SK-N-SH treated with all-trans-retinoic acid at 6 μM for 48 hours (cell line): ENCODE results near the gene WTAP.

Experiments used
- ATAC-seq: fragments of 200-7000 bp; cut with Tn5 transposase; 3 replicates; pipeline ENCODE4 v1.9.1; 2020; ENCODE audit warnings: mild to moderate bottlenecking, moderate library complexity
- ARNTL ChIP-seq: fragments of 450-650 bp; formaldehyde crosslinking; IDR thresholded peaks from 2 replicates; pipeline ENCODE4 v1.5.0; 2020; ENCODE audit warnings: low read depth, mild to moderate bottlenecking, moderate library complexity, borderline replicate concordance
- BACH2 ChIP-seq: fragments of 250-450 bp; sonication (Bioruptor Pico); IDR thresholded peaks from 2 replicates; pipeline ENCODE4 v1.9.0; 2021; ENCODE audit warnings: mild to moderate bottlenecking, borderline replicate concordance
- CSDC2 ChIP-seq: fragments of 250-450 bp; sonication (Bioruptor Pico); IDR thresholded peaks from 2 replicates; pipeline ENCODE4 v1.5.0; 2020; ENCODE audit warnings: mild to moderate bottlenecking, moderate library complexity
- CSRNP3 ChIP-seq: fragments of 250-450 bp; sonication (Bioruptor Pico); IDR thresholded peaks from 2 replicates; pipeline ENCODE4 v1.5.1; 2021; ENCODE audit warnings: mild to moderate bottlenecking, moderate library complexity
- ESRRG ChIP-seq: fragments of 250-450 bp; sonication (Bioruptor Pico); IDR thresholded peaks from 2 replicates; pipeline ENCODE4 v1.6.1; 2021; ENCODE audit warnings: mild to moderate bottlenecking
- ISL1 ChIP-seq: fragments of 250-450 bp; sonication (Bioruptor Pico); IDR thresholded peaks from 2 replicates; pipeline ENCODE4 v2.1.2; 2022; ENCODE audit warnings: mild to moderate bottlenecking, moderate library complexity
- PATZ1 ChIP-seq: fragments of 250-450 bp; sonication (Bioruptor Pico); IDR thresholded peaks from 2 replicates; pipeline ENCODE4 v1.8.0; 2020; ENCODE audit warnings: mild to moderate bottlenecking, moderate library complexity, borderline replicate concordance
- PPARA ChIP-seq: fragments of 250-450 bp; sonication (Bioruptor Pico); IDR thresholded peaks from 2 replicates; pipeline ENCODE4 v1.5.0; 2020; ENCODE audit warnings: mild to moderate bottlenecking, borderline replicate concordance
- RARB ChIP-seq: fragments of 250-450 bp; sonication (Bioruptor Pico); IDR thresholded peaks from 2 replicates; pipeline ENCODE4 v1.8.0; 2021; ENCODE audit warnings: mild to moderate bottlenecking, moderate library complexity
- SNAI2 ChIP-seq: fragments of 250-450 bp; sonication (Bioruptor Pico); IDR thresholded peaks from 2 replicates; pipeline ENCODE4 v1.5.0; 2020; ENCODE audit warnings: mild to moderate bottlenecking, moderate library complexity
- TCF4 ChIP-seq: fragments of 250-450 bp; sonication (Bioruptor Pico); IDR thresholded peaks from 2 replicates; pipeline ENCODE4 v1.8.0; 2021; ENCODE audit warnings: mild to moderate bottlenecking, moderate library complexity, borderline replicate concordance
- TOX ChIP-seq: fragments of 250-450 bp; sonication (Bioruptor Pico); IDR thresholded peaks from 2 replicates; pipeline ENCODE4 v1.8.0; 2021; ENCODE audit warnings: mild to moderate bottlenecking, moderate library complexity, borderline replicate concordance
- ZC3H10 ChIP-seq: fragments of 250-450 bp; sonication (Bioruptor Pico); IDR thresholded peaks from 2 replicates; pipeline ENCODE4 v1.5.1; 2021; ENCODE audit warnings: mild to moderate bottlenecking, moderate library complexity
- ZFP3 ChIP-seq: fragments of 250-450 bp; sonication (Bioruptor Pico); IDR thresholded peaks from 2 replicates; pipeline ENCODE4 v1.5.0; 2020; ENCODE audit warnings: mild to moderate bottlenecking, moderate library complexity
- ZNF565 ChIP-seq: fragments of 450-650 bp; formaldehyde crosslinking; conservative IDR thresholded peaks from 2 replicates; pipeline ENCODE4 v1.5.0; 2020; ENCODE audit warnings: low read depth, mild to moderate bottlenecking, moderate library complexity
- ZNF70 ChIP-seq: fragments of 450-650 bp; formaldehyde crosslinking; IDR thresholded peaks from 2 replicates; pipeline ENCODE4 v1.5.0; 2020; ENCODE audit warnings: mild to moderate bottlenecking, moderate library complexity
- TF ChIP-seq, protein P1 (sequence below): fragments of 250-450 bp; sonication (Bioruptor Pico); IDR thresholded peaks from 2 replicates; pipeline ENCODE4 v1.5.0; 2020; ENCODE audit warnings: mild to moderate bottlenecking, moderate library complexity
- TF ChIP-seq, protein P2 (sequence below): fragments of 250-450 bp; sonication (Bioruptor Pico); IDR thresholded peaks from 2 replicates; pipeline ENCODE4 v1.5.1; 2020; ENCODE audit warnings: low read depth, mild to moderate bottlenecking, moderate library complexity
- TF ChIP-seq, protein P3 (sequence below): fragments of 250-450 bp; sonication (Bioruptor Pico); IDR thresholded peaks from 2 replicates; pipeline ENCODE4 v1.8.0; 2021; ENCODE audit warnings: low read depth, mild to moderate bottlenecking, moderate library complexity, borderline replicate concordance

The WTAP gene

DNA sequence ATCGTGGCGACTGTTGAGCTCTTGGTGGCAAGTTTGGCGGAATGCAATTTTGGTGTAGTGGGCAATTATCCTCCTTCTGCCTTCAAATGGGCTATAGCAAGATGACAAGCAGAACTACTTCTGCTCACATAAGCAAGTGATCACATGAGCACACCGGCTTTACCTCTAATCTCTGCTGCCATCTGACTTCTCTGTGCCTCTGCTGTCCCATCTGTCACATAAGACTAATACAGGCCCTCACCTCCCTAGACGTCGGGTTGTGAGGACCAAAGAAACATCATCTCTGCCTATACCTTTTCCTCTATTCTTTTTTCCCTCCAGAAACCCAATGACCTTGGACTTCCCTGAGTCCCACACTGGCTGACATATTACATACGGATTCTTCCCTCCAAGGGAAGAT lies 13.3 kb upstream of the WTAP start (continued):
- TF ChIP-seq, protein P1, sequence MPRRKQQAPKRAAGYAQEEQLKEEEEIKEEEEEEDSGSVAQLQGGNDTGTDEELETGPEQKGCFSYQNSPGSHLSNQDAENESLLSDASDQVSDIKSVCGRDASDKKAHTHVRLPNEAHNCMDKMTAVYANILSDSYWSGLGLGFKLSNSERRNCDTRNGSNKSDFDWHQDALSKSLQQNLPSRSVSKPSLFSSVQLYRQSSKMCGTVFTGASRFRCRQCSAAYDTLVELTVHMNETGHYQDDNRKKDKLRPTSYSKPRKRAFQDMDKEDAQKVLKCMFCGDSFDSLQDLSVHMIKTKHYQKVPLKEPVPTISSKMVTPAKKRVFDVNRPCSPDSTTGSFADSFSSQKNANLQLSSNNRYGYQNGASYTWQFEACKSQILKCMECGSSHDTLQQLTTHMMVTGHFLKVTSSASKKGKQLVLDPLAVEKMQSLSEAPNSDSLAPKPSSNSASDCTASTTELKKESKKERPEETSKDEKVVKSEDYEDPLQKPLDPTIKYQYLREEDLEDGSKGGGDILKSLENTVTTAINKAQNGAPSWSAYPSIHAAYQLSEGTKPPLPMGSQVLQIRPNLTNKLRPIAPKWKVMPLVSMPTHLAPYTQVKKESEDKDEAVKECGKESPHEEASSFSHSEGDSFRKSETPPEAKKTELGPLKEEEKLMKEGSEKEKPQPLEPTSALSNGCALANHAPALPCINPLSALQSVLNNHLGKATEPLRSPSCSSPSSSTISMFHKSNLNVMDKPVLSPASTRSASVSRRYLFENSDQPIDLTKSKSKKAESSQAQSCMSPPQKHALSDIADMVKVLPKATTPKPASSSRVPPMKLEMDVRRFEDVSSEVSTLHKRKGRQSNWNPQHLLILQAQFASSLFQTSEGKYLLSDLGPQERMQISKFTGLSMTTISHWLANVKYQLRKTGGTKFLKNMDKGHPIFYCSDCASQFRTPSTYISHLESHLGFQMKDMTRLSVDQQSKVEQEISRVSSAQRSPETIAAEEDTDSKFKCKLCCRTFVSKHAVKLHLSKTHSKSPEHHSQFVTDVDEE (CRISPR knock-in tag), result no peak
- no peak for TF ChIP-seq ZC3H10
- no peak for TF ChIP-seq ARNTL (CRISPR knock-in tag)
- no peak for TF ChIP-seq TCF4 (CRISPR knock-in tag)
- no peak for TF ChIP-seq RARB
- no peak for TF ChIP-seq ISL1 (CRISPR knock-in tag)
- TF ChIP-seq ESRRG (CRISPR knock-in tag), result no peak
- no peak for TF ChIP-seq TOX (CRISPR knock-in tag)
- TF ChIP-seq, protein P2, sequence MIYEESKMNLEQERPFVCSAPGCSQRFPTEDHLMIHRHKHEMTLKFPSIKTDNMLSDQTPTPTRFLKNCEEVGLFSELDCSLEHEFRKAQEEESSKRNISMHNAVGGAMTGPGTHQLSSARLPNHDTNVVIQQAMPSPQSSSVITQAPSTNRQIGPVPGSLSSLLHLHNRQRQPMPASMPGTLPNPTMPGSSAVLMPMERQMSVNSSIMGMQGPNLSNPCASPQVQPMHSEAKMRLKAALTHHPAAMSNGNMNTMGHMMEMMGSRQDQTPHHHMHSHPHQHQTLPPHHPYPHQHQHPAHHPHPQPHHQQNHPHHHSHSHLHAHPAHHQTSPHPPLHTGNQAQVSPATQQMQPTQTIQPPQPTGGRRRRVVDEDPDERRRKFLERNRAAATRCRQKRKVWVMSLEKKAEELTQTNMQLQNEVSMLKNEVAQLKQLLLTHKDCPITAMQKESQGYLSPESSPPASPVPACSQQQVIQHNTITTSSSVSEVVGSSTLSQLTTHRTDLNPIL (CRISPR knock-in tag), result no peak

DNA sequence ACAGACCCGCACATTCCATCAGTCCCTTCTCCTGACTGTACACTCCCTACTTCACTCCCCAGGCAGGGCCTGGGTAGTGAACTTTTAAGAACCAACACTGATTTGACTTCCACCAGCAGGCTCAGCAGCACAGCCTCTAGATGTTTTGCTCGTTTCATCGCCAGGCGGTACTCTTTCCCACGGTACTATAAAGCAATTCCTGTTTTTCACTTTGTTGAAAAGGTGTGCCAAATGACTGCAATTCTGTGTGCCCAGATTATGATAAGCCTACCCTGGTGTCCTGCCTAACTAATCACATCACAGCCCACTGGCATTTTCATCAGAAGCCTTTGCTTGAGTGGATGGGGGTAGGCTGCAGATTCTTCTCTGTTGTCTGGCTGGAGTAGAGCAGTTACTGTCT lies 12.9 kb upstream of the WTAP start:
- ATAC-seq, result no peak
- TF ChIP-seq BACH2 (CRISPR knock-in tag), result no peak
- no peak for TF ChIP-seq ARNTL (CRISPR knock-in tag)
- no peak for TF ChIP-seq RARB
- TF ChIP-seq ISL1 (CRISPR knock-in tag), result no peak
- no peak for TF ChIP-seq ZC3H10
- no peak for TF ChIP-seq PATZ1 (CRISPR knock-in tag)
- TF ChIP-seq ZFP3 (CRISPR knock-in tag), result no peak
- TF ChIP-seq ESRRG (CRISPR knock-in tag), result no peak
- TF ChIP-seq ZNF70, result no peak
- TF ChIP-seq TCF4 (CRISPR knock-in tag), result no peak
- TF ChIP-seq, protein P2 (CRISPR knock-in tag), result no peak
- TF ChIP-seq, protein P3, sequence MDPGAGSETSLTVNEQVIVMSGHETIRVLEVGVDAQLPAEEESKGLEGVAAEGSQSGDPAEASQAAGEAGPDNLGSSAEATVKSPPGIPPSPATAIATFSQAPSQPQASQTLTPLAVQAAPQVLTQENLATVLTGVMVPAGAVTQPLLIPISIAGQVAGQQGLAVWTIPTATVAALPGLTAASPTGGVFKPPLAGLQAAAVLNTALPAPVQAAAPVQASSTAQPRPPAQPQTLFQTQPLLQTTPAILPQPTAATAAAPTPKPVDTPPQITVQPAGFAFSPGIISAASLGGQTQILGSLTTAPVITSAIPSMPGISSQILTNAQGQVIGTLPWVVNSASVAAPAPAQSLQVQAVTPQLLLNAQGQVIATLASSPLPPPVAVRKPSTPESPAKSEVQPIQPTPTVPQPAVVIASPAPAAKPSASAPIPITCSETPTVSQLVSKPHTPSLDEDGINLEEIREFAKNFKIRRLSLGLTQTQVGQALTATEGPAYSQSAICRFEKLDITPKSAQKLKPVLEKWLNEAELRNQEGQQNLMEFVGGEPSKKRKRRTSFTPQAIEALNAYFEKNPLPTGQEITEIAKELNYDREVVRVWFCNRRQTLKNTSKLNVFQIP, result no peak
- no peak for TF ChIP-seq CSDC2 (CRISPR knock-in tag)
- TF ChIP-seq SNAI2, result no peak
- TF ChIP-seq, protein P1 (CRISPR knock-in tag), result no peak
- TF ChIP-seq ZNF565, result no peak
- TF ChIP-seq CSRNP3 (CRISPR knock-in tag), result no peak
- no peak for TF ChIP-seq PPARA (CRISPR knock-in tag)
- no peak for TF ChIP-seq TOX (CRISPR knock-in tag)
